ENCODE data around the gene THRB.

- TF ChIP-seq CTCF (IDR thresholded peaks at IDR 0.05; ENCODE audit: extremely low read depth in 1 of 2, insufficient read depth in 1 of 2, low read depth in 1 of 2, low read length in 2 of 2) (no peak), FOS (IDR thresholded peaks at IDR 0.05; ENCODE audit: borderline replicate concordance, insufficient read depth, low read length) (no peak), EZH2 (IDR thresholded peaks at IDR 0.05; ENCODE audit: borderline replicate concordance, low read depth, low read length, severe bottlenecking) (no peak), POLR2A (IDR thresholded peaks at IDR 0.05; ENCODE audit: low read depth, low read length) (no peak), POLR2AphosphoS5 (IDR thresholded peaks at IDR 0.05; ENCODE audit: insufficient read depth, low read depth, low read length) (no peak), MYC (IDR thresholded peaks at IDR 0.05; ENCODE audit: low read depth, low read length) (no peak), JUN (IDR thresholded peaks at IDR 0.05; ENCODE audit: borderline replicate concordance, insufficient read depth, insufficient read length, low read depth) (no peak)
- TF ChIP-seq, protein P1, sequence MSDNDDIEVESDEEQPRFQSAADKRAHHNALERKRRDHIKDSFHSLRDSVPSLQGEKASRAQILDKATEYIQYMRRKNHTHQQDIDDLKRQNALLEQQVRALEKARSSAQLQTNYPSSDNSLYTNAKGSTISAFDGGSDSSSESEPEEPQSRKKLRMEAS (IDR thresholded peaks at IDR 0.05; ENCODE audit: insufficient read depth, insufficient read length) = no peak
These were observed 32.1 kb upstream of the THRB start for GRCh38 chr3:24526640-24527212.

All from endothelial cell of umbilical vein (primary cell).